Stimulated activated CD4-positive, alpha-beta T cell treated with anti-CD3 and anti-CD28 coated beads, Interleukin-1b, Interleukin-23, amount 100 ng/mL, for 48 hours (primary cell): ENCODE data around the gene PGRMC2.
"Not testable (repeated sequence)": the region's sequence is repeated elsewhere in the genome, so short reads cannot be mapped to it uniquely, and the experiment has no call there.

Experiments
- DNase-seq: peaks from one replicate; pipeline ENCODE4 v3.0.0-alpha.2; 2020

The PGRMC2 gene

DNA sequence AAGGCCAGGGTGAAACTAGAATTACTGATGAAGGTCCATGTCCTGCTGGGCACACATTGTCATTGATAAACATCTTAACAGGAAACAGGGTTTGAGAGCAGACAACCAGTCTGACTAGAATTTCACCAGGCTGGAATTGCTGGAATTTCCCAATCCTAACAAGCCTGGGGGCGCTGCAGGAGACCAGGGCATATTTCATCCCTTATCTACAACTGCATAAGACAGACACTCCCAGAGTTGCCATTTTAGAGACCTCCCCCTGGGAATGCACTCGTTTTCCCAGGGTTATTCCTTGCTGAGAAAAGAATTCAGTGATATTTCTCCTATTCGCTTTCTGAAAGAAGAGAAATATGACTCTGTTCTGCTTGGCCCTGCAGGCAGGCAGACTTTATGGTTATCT lies 22.1 kb downstream of the PGRMC2 start:
- not testable (repeated sequence) for DNase-seq

GRCh38 chr4:128259889-128260288 lies 27.7 kb downstream of the PGRMC2 start:
- not testable (repeated sequence) for DNase-seq

- not testable (repeated sequence) for DNase-seq
Observed at GRCh38 chr4:128258166-128258565, 29.4 kb downstream of the PGRMC2 start.

DNA sequence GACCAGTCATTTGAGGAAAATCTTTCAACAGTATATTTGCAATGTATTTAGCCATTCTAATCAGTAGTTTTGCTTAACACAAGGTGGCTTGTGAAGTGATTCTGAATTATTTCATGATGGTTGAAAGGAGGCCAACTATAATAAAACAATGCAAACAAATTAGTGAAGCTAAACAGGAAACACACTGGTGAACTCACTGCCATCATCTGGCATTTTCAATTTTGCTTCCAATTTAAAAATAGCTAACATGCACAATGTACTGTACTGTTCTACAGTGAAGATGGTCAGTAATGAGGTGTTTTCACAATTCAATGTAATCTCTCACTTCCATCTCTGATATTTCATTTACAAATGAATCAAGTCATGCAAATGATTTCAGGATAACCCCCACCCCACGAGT lies 31.1 kb downstream of the PGRMC2 start:
- no peak for DNase-seq

DNA sequence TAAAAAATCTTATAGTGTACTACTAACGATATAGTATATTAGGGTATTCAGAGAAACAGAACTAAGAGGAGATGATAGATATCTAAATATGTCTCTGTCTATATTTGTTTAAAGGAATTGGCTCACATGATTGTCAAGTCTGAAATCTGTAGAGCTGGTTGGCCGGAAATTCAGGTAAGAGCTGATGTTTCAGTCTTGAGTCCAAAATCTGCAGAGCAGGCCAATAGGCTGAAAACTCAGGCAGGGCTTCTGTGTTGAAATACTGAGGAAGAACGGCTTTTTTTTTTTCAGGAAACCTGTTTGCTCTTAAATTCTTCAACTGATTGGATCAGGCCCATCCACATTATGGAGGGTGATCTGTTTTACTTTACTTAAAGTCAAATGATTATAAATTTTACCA lies 31.7 kb downstream of the PGRMC2 start:
- no peak for DNase-seq

DNA sequence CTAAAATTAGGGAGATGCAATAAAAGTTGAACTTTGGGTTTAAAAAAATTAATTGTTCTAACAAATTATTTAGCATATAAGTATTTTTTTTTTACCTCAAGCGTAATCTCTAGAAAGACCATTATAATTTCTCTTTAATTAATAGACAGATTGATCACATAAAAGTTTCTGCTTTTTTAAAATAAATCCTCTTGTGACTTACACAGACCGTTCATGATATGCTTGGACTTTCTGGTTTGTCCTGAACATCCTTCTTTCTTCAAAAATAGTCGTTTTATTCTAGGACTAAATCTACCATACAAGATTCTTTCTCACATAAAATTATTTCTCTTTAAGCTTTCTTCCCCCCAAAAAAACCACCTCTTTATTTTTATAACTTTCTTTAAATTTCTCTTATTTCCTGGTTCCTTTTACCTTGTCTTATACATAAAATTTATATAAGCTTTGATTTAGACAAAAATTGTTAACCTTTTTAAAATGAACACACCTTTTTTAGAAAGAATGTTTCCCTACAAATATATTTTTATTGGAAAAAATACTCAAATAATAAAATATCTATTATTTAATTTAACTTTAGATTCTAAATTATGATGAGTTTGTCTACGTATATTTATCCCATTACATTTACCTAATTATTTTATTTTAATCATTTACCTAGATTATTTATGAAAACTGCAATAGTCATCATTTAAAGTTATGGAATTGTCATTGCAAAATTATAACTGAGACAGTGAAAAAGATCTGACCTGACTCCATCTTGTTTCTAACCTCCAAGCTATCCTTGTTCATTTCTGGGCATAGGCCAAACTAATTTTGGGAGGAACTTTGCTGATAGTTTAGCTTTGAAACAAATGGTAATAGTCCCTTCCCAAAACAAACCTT lies 37.6 kb downstream of the PGRMC2 start:
- DNase-seq = no peak

- DNase-seq = no peak
Observed at GRCh38 chr4:128247906-128248305, 39.7 kb downstream of the PGRMC2 start.

GRCh38 chr4:128245391-128245790 lies 42.2 kb downstream of the PGRMC2 start:
- DNase-seq = not testable (repeated sequence)

GRCh38 chr4:128244379-128244778 lies 43.2 kb downstream of the PGRMC2 start:
- no peak for DNase-seq

- DNase-seq = no peak
Observed at GRCh38 chr4:128242601-128243000, 45.0 kb downstream of the PGRMC2 start.

- no peak for DNase-seq
Observed at GRCh38 chr4:128241981-128242380, 45.6 kb downstream of the PGRMC2 start.

- DNase-seq = no peak
Observed at GRCh38 chr4:128241425-128241913, 46.1 kb downstream of the PGRMC2 start.

DNA sequence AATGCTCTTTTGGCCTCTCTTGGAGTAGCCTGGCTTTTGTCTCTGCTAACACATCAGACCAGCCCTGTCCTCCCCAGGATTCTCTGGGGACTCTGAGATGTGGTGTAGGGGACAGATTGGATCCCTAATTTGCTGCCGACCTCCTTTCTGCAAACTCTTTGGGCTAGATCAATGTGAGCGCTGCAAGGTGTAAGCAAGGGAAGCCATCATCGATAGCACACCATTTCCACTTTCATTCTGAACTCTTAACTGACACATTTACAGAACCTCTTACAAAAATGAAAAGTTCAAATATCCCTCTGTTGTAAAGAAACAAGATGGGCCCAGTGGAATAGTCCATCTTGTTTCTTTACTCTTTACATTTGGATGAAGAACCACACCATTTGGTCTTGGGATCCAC lies 46.6 kb downstream of the PGRMC2 start:
- DNase-seq = no peak

- DNase-seq = no peak
Observed at GRCh38 chr4:128234836-128235235, 52.8 kb downstream of the PGRMC2 start.

- DNase-seq = no peak
Observed at GRCh38 chr4:128232719-128233118, 54.9 kb downstream of the PGRMC2 start.

DNA sequence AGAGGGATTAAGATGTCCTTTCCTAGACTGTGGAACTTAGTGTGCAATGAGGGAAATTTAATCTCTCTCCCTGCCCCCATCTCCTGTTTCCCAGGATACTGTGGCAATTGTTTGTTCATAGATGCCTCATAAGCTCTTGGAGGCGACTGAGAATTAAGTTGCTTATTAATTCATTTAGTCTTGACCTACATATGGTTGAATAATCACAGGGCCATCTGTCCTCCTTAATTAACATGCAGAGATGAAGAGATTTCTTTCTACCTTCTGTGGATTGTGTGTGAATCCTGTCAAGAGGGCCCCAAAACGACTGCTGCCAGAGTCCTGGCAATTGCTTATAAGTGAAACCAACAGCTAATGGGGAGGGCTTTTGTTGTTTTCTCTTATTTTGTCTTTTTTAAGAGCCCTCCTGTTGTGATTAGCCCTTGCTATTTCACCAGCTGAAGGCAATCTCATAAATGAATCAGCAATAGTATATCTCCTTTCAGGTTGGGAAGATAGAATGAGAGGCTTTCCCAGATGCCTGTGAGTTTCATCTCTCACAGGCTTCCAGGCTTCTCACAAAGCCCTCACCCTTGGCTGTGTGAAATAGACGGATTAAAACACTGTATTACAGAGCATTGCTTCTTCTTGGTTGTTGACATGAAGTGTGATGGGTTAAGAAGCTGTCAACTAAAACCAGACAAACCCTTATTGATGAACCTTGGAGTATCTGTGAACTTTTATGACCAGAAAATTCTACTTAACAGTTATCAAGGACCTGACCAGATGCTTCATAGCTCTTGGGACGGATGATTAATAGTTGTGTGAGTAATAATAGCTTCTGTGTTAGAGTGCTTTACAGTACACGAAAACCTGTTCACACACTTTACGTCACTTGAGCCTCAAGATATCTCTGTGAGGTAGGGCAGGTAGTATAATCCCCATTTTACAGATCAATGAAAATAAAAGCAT lies 58.5 kb downstream of the PGRMC2 start:
- no peak for DNase-seq

GRCh38 chr4:128227991-128228571 lies 59.5 kb downstream of the PGRMC2 start:
- DNase-seq = no peak

GRCh38 chr4:128225148-128225547 lies 62.5 kb downstream of the PGRMC2 start:
- DNase-seq = no peak

- no peak for DNase-seq
Observed at GRCh38 chr4:128221586-128221985, 66.0 kb downstream of the PGRMC2 start.

DNA sequence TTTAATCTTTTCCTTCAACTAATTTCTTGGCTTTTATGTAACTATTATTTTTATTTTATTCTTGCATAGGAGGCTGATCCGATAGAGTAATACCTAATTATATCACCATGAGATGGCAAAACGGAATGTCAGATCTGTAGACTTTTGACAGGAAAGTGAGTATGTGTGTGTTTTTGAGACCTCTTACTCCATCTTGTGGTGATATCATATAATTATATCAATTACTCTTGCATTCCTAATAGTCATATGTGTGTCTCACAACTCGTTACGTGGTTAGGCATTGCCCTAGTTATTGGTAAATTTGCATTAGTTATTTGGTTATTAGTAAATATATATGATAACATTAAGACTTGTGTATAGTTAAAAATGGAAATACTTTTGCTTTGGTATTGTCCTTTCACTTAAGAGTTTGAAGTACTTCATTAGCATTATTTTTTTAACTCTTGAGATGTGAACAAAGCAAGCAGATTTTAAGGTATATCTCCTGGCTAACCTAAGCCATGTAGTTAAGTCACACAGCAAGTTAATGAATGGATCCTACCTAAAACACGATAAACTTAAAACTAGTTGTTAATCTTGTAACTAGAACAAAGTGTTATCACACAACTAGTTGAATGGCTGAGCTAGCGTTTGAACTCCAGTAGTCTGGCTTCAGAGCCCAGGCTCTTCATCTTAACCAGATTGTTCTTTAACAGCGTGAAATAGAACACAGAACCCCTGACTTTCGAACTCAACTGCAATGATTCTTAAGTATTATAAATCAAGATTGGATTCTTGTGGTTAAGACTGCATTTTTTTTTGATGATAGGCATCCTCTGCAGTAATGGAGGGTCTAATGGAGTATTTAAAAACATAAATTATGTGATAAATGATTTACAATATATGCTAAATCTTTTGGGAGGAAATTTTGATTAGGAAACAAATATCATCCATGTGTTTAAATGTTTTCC lies 67.1 kb downstream of the PGRMC2 start:
- DNase-seq = no peak
